Spleen (tissue), 7 donors: Measurements from ENCODE around the gene PPP2R1B.

Experiments used
- POLR2AphosphoS5 ChIP-seq, 3 donors: sonication (generic); formaldehyde crosslinking; IDR thresholded peaks; one replicate each; pipeline ENCODE4 v1.5.1; 2017; ENCODE audit warnings: antibody characterized with exemption in 3 of 3
- TF ChIP-seq, protein P1 (sequence below), 11 experiments: fragments of 200-600 bp in 7 of 11; fragments of 450-650 bp in 4 of 11; sonication (generic) in 4 of 11; IDR thresholded peaks in 8 of 11; conservative IDR thresholded peaks in 3 of 11; 1 replicate in 7 of 11; 2 replicates in 4 of 11; pipeline versions ENCODE4 v1.4.0 to v1.8.0; 2016 to 2021; ENCODE audit warnings: antibody characterized with exemption in 11 of 11, inconsistent platforms in 4 of 11, mild to moderate bottlenecking in 1 of 11
- donor health status: DM: no; HTN: no; CAD: no; lungs with moderate emphysema.
- donor health status: DM: no; HTN: no; CAD: no.
- donor health status: DM: no; HTN: no; CAD: no.

DNA sequence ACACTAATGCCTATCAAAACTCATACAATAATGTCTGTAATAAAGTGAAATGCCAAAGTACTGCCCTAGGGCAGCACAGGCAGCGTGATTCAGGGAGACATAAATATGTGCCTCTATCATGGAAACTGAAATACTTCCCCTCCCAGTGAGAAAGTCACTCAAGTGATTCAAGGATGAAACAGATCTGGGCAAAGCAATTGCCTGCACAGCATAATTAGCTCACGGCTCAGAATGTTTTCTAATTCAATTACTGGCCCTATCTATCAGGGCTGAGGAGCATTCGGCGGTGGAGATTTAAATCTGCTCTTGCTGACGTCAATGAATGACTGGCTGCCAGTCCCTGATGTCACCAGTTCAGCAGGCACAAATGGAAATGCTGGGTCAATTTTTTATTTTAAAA lies 27.7 kb upstream of the PPP2R1B start:
- no peak for TF ChIP-seq POLR2AphosphoS5 (IDR thresholded peaks at IDR 0.05)
- TF ChIP-seq, protein P1, sequence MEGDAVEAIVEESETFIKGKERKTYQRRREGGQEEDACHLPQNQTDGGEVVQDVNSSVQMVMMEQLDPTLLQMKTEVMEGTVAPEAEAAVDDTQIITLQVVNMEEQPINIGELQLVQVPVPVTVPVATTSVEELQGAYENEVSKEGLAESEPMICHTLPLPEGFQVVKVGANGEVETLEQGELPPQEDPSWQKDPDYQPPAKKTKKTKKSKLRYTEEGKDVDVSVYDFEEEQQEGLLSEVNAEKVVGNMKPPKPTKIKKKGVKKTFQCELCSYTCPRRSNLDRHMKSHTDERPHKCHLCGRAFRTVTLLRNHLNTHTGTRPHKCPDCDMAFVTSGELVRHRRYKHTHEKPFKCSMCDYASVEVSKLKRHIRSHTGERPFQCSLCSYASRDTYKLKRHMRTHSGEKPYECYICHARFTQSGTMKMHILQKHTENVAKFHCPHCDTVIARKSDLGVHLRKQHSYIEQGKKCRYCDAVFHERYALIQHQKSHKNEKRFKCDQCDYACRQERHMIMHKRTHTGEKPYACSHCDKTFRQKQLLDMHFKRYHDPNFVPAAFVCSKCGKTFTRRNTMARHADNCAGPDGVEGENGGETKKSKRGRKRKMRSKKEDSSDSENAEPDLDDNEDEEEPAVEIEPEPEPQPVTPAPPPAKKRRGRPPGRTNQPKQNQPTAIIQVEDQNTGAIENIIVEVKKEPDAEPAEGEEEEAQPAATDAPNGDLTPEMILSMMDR (IDR thresholded peaks at IDR 0.05 in 8 of 11, conservative IDR thresholded peaks at IDR 0.05 in 3 of 11), result no peak
